ENCODE measurements around the gene ZKSCAN2.

DNA sequence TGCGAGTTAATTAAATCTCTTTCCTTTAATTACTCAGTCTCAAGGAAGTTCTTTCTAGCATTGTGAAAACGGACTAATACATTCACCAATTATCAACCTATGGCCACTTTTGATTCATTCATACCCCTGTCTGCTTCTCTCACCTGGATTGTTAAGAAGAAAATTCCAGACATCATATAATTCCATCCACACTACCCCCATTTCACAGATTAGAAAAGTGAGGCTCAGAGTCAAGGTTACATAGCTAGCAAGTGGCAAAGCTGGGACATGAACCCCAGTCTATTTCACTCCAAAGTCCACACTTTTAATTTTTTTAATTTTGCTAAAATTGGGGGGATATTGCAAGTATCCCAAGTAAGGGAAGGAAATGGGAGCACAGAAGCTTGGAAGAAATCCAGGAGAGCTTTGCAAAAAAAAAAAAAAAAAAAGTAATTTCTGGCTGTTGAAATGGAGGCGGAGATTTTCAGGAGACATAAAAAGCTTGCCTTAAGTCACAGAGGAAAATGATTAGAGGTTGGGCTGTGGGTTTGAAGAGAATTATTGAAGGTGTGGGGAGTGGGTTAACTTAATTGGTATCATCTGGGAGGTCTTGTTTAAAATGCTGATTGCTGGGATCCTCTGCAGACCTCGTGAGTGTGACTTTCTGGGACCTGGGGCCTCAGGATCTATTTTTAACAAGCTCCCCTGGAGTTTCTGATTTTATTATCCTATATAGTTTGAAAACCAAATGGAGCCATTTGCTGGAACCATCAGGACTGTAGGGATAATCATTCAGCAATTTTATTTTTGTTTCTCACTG is 42.3 kb upstream of the ZKSCAN2 start:
- TF ChIP-seq TEAD4 (IDR thresholded peaks at IDR 0.05; ENCODE audit: low read length) (no peak), TEAD4 (CRISPR knock-in tag; IDR thresholded peaks at IDR 0.05; ENCODE audit: borderline replicate concordance) (no peak), ZBTB7A (IDR thresholded peaks at IDR 0.05; ENCODE audit: borderline replicate concordance, control insufficient read depth, low read depth, low read length) (no peak), TAF1 (IDR thresholded peaks at IDR 0.05; ENCODE audit: control insufficient read depth, extremely low read depth, insufficient read depth, low read length, severe bottlenecking) (no peak), KAT8 (IDR thresholded peaks at IDR 0.05; ENCODE audit: low read depth) (no peak), NFYB (IDR thresholded peaks at IDR 0.05; ENCODE audit: extremely low read depth, insufficient read length) (no peak), ELK1 (CRISPR knock-in tag; IDR thresholded peaks at IDR 0.05) (no peak), SREBF2 (CRISPR knock-in tag; IDR thresholded peaks at IDR 0.05) (no peak)
- TF ChIP-seq, protein P1, sequence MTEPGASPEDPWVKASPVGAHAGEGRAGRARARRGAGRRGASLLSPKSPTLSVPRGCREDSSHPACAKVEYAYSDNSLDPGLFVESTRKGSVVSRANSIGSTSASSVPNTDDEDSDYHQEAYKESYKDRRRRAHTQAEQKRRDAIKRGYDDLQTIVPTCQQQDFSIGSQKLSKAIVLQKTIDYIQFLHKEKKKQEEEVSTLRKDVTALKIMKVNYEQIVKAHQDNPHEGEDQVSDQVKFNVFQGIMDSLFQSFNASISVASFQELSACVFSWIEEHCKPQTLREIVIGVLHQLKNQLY (CRISPR knock-in tag; conservative IDR thresholded peaks at IDR 0.05), result no peak
- TF ChIP-seq, protein P2, sequence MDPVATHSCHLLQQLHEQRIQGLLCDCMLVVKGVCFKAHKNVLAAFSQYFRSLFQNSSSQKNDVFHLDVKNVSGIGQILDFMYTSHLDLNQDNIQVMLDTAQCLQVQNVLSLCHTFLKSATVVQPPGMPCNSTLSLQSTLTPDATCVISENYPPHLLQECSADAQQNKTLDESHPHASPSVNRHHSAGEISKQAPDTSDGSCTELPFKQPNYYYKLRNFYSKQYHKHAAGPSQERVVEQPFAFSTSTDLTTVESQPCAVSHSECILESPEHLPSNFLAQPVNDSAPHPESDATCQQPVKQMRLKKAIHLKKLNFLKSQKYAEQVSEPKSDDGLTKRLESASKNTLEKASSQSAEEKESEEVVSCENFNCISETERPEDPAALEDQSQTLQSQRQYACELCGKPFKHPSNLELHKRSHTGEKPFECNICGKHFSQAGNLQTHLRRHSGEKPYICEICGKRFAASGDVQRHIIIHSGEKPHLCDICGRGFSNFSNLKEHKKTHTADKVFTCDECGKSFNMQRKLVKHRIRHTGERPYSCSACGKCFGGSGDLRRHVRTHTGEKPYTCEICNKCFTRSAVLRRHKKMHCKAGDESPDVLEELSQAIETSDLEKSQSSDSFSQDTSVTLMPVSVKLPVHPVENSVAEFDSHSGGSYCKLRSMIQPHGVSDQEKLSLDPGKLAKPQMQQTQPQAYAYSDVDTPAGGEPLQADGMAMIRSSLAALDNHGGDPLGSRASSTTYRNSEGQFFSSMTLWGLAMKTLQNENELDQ (CRISPR knock-in tag; IDR thresholded peaks at IDR 0.05; ENCODE audit: borderline replicate concordance), result no peak
